Adipocyte (in vitro differentiated cells): ENCODE measurements around the gene ATP7B.

Source experiments
- DNase-seq: peaks from one replicate; pipeline ENCODE4 v3.0.0-alpha.2; 2015; ENCODE audit warnings: low read depth
- H3K27me3 ChIP-seq: replicated peaks from 2 replicates; pipeline ENCODE4 v1.7.0; 2013; ENCODE audit warnings: mild to moderate bottlenecking, low read length, moderate library complexity; ENCODE audit not compliant: control insufficient read depth, insufficient read depth
- H3K36me3 ChIP-seq: 2 replicates; pipeline ENCODE4 v1.7.0; 2013; ENCODE audit warnings: low read length, mild to moderate bottlenecking, moderate library complexity; ENCODE audit not compliant: control insufficient read depth, insufficient read depth, severe bottlenecking
- H3K4me1 ChIP-seq: 2 replicates; pipeline ENCODE4 v1.7.0; 2013; ENCODE audit warnings: mild to moderate bottlenecking, low read length, moderate library complexity; ENCODE audit not compliant: control insufficient read depth, insufficient read depth
- H3K4me3 ChIP-seq: 2 replicates; pipeline ENCODE4 v1.7.0; 2013; ENCODE audit warnings: mild to moderate bottlenecking, low read length, moderate library complexity
- H3K9ac ChIP-seq: 2 replicates; pipeline ENCODE4 v1.7.0; 2013; ENCODE audit warnings: mild to moderate bottlenecking, low read length, moderate library complexity
- H3K9me3 ChIP-seq: 2 replicates; pipeline ENCODE4 v1.7.0; 2013; ENCODE audit warnings: mild to moderate bottlenecking, low read length, moderate library complexity; ENCODE audit not compliant: control insufficient read depth

Gene ATP7B

DNA sequence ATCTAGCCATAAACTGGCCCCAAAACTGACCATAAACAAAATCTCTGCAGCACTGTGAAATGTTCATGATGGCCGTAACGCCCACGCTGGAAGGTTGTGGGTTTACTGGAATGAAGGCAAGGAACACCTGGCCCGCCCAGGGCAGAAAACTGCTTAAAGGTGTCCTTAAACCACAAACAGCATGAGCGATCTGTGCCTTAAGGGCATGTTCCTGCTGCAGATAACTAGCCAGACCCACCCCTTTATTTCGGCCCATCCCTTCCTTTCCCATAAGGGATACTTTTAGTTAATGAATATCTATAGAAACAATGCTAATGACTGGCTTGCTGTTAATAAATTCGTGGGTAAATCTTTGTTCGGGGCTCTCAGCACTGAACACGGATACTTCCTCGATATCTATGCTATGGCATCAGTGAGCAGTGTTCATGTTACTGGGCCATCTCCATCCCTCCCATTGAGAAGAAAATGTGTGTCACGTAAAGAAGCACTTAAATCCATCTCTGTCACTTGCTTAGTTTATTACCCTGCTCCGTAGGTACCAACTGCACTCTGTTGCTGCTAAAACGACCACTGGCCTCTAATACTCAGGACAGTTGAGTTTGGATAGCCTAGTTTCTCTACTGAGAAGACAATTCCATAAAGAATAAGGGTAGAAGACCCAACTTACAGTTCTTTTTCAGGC lies 5.3 kb downstream of the ATP7B start:
- Histone ChIP-seq H3K9me3 (no peaks in the 10 kb centered on the region), H3K27me3 (peaks cover 16% of the 10 kb centered on the region), H3K4me3 (no peak overlapping the region), H3K4me1 (peaks cover 3% of the 10 kb centered on the region), H3K9ac (no peak overlapping the region), H3K36me3 (no peaks in the 10 kb centered on the region)
- DNase-seq = no peak

DNA sequence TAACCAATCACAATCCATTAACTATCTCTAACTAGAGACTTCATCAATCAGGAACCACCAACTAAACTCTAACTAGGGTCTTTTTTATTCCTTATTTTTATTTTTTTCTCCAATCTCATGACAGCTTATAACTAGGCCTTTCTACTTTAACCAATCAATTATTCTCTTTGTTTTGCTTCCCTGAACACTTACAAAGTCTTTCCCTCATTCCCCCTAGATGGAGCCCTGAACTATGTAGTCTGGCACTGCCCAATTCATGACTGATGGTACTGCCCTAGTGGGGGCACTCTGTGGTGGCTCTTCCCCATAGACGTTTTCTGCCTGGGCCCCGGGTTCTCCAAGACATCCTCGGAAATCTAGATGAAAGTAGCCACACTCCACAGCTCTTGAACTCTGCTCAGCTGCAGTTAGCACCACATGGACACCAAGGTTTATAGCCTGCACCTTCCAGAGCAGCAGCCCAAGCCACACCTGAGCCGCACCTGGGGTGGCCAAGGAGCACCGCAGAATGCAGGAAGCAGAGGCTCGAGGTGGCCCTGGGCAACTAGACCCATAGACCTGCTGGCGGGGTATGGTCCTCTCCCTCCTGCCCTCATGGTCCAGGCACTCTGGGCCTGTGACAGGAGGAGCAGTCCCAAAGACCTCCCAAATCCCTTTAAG lies 6.6 kb downstream of the ATP7B start:
- DNase-seq = no peak

DNA sequence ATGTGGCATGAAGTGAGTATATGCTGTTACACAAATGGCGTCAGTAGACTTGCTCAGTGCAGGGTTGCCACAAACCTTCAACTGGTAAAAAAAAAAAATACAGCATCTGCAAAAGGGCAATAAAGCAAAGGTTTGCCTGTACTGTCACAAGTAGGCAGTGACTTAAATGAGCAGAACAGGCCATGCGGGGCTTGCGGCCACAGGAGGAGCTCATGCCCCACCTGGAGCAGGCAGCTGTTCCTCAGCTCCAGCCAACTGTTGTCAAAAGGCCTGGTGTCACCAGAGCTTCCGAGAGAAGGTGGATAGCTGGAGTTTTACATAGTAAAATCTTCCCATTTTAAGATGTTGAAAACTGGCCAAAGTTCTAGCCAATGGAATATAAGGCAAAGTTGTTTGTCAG lies 7.7 kb downstream of the ATP7B start:
- DNase-seq = no peak
- H3K27me3 ChIP-seq = peaks cover 17% of the 10 kb centered on the region
- no peak overlapping the region for H3K4me3 ChIP-seq
- peaks cover 14% of the 10 kb centered on the region for H3K4me1 ChIP-seq
- no peak overlapping the region for H3K9ac ChIP-seq
- no peaks in the 10 kb centered on the region for H3K9me3 ChIP-seq
- no peaks in the 10 kb centered on the region for H3K36me3 ChIP-seq

More for the DNA sequence above, 6.6 kb downstream of the ATP7B start:
- Histone ChIP-seq H3K36me3 (no peaks in the 10 kb centered on the region), H3K4me3 (no peak overlapping the region), H3K9me3 (no peaks in the 10 kb centered on the region), H3K9ac (no peak overlapping the region), H3K4me1 (peaks cover 5% of the 10 kb centered on the region), H3K27me3 (peaks cover 11% of the 10 kb centered on the region)

DNA sequence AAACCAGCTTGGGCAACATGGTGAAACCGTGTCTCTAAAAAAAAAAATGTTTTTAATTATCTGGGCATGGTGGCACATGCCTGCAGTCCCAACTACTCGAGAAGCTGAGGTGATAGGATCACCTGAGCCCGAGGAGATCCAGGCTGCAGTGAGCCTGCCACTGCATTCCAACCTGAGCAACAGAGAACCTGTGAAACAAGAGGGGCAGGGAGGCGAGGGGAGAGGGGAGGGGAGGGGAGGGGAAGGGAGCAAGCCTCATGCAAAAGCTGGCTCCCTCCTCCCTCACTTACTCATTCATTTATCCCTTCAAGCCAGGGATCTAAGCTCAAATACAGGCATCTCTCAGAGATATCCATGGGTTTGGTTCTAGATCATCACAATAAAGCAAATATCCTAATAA lies 8.9 kb downstream of the ATP7B start:
- no peaks in the 10 kb centered on the region for H3K36me3 ChIP-seq
- H3K9me3 ChIP-seq = no peaks in the 10 kb centered on the region
- peaks cover 14% of the 10 kb centered on the region for H3K4me1 ChIP-seq
- H3K27me3 ChIP-seq = peaks cover 25% of the 10 kb centered on the region
- DNase-seq = no peak
- no peak overlapping the region for H3K9ac ChIP-seq
- no peak overlapping the region for H3K4me3 ChIP-seq

DNA sequence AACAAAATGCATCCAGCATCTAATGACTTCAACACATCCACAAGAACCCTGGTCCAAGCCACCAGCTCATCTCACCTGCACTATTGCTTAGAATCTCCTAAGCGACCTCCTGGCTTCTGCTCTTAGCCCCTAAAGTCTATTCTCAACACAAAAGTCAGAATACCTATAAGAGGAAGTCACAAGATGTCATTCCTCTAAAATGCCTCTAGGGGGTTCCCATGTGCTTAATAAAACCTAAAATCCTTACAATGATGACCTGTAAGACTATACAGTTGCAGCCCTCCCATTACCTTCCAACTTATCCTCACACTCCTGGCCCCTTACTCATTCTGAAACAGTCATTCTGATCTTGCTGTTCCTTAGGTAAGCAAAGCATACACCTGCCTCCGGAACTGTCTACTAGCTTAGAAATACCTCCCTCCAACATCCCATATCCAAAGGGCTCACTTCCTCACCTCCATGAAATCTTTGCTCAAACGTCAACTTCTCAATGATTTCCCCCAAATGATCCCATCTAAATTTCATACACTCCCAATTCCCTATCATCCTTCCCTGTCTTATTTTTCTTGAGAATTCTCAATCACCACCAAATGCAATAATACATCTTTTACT lies 10.0 kb downstream of the ATP7B start:
- Histone ChIP-seq H3K4me1 (peaks cover 17% of the 10 kb centered on the region), H3K9ac (no peak overlapping the region), H3K27me3 (peaks cover 28% of the 10 kb centered on the region), H3K4me3 (no peak overlapping the region), H3K9me3 (no peaks in the 10 kb centered on the region), H3K36me3 (no peaks in the 10 kb centered on the region)
- DNase-seq = peak; percentile 71

DNA sequence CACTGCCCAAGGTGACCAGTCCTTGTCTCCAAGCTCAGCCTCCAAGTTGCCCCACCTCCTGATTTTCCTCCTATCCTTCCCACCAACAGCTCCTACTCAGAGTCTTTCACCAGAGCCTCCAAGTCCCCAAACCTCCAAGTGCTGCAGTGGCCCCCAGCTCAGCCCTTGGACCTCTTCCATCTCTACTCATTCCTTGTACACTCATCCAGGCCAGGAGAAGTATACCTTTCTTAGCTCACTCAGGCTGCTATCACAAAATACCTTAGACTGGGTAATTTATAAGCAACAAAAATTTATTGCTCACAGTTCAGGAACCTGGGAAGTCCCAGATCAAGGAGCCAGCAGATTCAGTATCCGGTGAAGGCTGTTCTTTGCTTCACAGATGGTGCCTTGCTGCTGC lies 11.3 kb downstream of the ATP7B start:
- H3K27me3 ChIP-seq = peaks cover 28% of the 10 kb centered on the region
- no peaks in the 10 kb centered on the region for H3K36me3 ChIP-seq
- H3K9ac ChIP-seq = no peak overlapping the region
- no peaks in the 10 kb centered on the region for H3K9me3 ChIP-seq
- peaks cover 30% of the 10 kb centered on the region for H3K4me1 ChIP-seq
- no peak overlapping the region for H3K4me3 ChIP-seq
- DNase-seq = no peak

DNA sequence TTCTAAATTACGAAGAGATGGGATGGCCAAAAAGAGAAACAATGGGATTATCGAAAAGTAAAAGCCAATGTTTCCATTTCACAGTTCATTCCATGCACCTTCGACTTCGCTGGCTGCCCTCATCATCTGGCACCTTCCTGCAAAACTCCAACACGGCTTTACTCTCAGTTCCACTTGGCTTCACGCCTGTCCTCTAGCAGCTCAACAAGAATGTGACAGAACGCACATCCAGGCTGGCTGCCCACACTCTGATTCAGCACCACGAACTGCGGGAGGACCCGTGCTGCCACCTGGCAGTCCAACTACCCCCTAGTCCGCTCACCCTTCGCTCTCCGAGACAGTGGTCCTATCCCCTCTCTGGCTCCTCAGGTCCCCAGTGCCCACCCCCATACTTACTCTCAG lies 11.7 kb downstream of the ATP7B start:
- no peak for DNase-seq
- no peaks in the 10 kb centered on the region for H3K36me3 ChIP-seq
- peaks cover 28% of the 10 kb centered on the region for H3K27me3 ChIP-seq
- H3K9me3 ChIP-seq = no peaks in the 10 kb centered on the region
- H3K9ac ChIP-seq = no peak overlapping the region
- H3K4me3 ChIP-seq = no peak overlapping the region
- peaks cover 31% of the 10 kb centered on the region for H3K4me1 ChIP-seq

DNA sequence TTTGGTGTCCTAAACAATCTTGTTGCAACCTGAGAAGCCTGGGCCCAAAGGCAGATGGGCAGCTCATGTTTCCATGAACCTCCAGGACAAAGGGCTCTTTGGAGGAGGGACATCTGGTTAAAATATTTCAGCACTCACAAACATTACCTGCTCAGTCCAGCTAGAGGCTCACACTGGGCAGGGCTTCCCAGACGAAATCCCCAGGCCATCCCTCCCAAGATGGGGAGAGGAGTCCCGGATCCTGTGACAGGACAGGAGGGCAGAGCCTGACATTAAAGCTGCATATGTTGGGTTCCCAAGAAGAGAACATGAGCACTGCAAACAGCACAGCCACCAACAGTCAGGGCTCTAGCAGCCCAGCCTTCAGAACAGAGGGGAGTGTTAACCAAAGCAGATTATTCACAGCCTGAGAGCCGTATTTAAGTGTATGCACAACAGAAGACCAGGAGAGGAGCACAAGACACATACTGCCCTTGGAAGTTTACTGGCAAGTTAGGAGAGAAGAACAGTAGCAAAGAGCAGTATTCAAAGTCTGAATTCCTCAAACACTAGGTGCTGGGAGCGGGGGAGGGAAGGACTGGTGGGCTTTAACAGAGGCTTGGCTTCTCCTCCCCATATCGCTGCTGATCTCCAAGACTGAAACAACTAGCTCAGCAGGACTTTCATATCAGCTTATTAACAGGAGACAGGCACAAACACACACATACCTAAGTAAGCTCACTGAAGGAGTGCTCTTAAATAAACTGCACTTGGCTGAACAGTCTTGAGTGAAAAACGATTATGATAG lies 12.3 kb downstream of the ATP7B start:
- no peak overlapping the region for H3K4me3 ChIP-seq

DNA sequence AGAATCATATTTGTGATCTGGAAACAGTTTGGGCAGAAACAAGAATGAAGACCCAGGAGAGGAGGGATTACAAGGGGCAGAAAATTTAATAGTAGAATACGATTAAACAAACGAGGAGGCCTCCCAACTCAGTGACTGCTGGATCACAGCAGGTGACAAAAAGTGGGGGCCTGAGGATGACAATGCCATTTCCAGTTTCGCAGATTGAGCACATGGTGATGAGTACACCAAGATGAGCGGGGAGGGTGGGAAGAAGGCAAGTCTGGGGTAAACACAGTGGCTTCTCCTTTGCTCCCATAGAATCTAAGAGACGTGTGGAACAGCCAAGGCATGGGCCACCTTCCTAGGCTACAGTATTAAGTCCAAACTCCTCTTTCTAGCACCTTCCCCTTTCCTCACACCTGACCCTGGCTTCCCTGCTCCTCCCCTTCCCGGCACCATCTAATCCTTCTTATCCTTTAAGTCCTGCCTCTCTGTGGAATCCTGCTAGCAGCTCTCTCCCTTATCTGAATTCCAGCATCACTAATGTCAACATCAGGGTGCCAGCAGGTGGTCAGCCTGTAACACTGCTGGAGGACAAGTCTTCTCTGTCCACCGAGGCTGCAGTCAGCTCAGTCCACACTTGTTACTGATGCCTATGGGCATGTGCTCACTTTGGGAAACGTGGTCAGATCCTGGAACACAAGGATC lies 13.5 kb downstream of the ATP7B start:
- Histone ChIP-seq H3K9ac (no peak overlapping the region), H3K4me1 (peaks cover 31% of the 10 kb centered on the region), H3K36me3 (no peaks in the 10 kb centered on the region), H3K9me3 (no peaks in the 10 kb centered on the region), H3K27me3 (peaks cover 28% of the 10 kb centered on the region), H3K4me3 (no peak overlapping the region)
- DNase-seq = no peak

More for the DNA sequence above, 12.3 kb downstream of the ATP7B start:
- Histone ChIP-seq H3K36me3 (no peaks in the 10 kb centered on the region), H3K27me3 (peaks cover 28% of the 10 kb centered on the region), H3K4me1 (peaks cover 31% of the 10 kb centered on the region), H3K9ac (no peak overlapping the region), H3K9me3 (no peaks in the 10 kb centered on the region)
- DNase-seq = no peak

DNA sequence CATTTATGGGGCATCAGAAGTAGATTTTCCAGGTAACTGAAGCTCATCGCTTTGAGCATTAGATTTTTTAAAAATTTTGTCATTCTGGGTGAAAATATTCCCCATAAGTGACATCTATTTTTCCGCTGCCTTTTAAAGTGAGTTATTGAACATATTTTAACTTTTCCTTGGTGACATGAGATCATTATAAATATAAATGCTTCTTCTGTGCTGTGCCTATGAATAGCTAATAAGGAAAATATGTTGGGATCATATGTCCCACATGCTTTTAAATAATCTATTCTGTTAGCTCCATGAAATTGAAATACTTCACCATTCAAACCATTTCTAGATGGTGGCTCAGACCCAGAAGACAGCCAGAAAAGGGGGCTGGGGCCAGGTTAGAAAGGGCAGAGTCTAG lies 14.1 kb downstream of the ATP7B start:
- no peak overlapping the region for H3K4me3 ChIP-seq
- H3K36me3 ChIP-seq = no peaks in the 10 kb centered on the region
- peaks cover 31% of the 10 kb centered on the region for H3K4me1 ChIP-seq
- DNase-seq = no peak
- peaks cover 28% of the 10 kb centered on the region for H3K27me3 ChIP-seq
- no peak overlapping the region for H3K9ac ChIP-seq
- H3K9me3 ChIP-seq = no peaks in the 10 kb centered on the region
